Testis (tissue), 3 donors: ENCODE data around the gene CTPS1. TPM values are rescaled to one million over a fixed set of nuclear protein-coding genes. Genes with fewer than 3 reads are reported as not detected.

Source experiments
- DNase-seq: peaks from one replicate; pipeline ENCODE4 v3.0.0-alpha.2; 2019
- H3K27ac ChIP-seq, 2 donors: fragments of 200-600 bp; sonication (generic); one replicate each; pipeline ENCODE4 v1.5.1; 2019
- H3K27me3 ChIP-seq: fragments of 200-600 bp; sonication (generic); one replicate; pipeline ENCODE4 v1.5.1; 2019
- H3K36me3 ChIP-seq: fragments of 200-600 bp; sonication (generic); one replicate; pipeline ENCODE4 v1.5.1; 2017; ENCODE audit warnings: low read depth; ENCODE audit errors: missing control alignments
- H3K4me1 ChIP-seq: fragments of 200-600 bp; sonication (generic); one replicate; pipeline ENCODE4 v1.5.1; 2019
- H3K4me3 ChIP-seq, 2 donors: fragments of 200-600 bp; sonication (generic); one replicate each; pipeline ENCODE4 v1.5.1; 2017 to 2019
- H3K9me3 ChIP-seq: fragments of 200-600 bp; sonication (generic); one replicate; pipeline ENCODE4 v1.5.1; 2017
- CTCF ChIP-seq, 3 experiments: fragments of 450-650 bp in 2 of 3; fragments of 200-600 bp in 1 of 3; sonication (generic) in 1 of 3; IDR thresholded peaks; one replicate each; pipeline ENCODE4 v1.5.1; 2016 to 2019; ENCODE audit warnings: antibody characterized with exemption in 3 of 3, mild to moderate bottlenecking in 2 of 3, moderate library complexity in 1 of 3
- POLR2A ChIP-seq: fragments of 450-650 bp; IDR thresholded peaks from one replicate; pipeline ENCODE4 v1.6.1; 2017; ENCODE audit warnings: antibody characterized with exemption, mild to moderate bottlenecking, moderate library complexity
- WGBS, 2 donors: methylation state at CpG; one replicate each; pipeline ENCODE4 v1.1.5; 2018; 5-methylcytosine and 5-hydroxymethylcytosine counted together
- intact Hi-C: fragments of 100-400 bp; cut with DNase I; formaldehyde crosslinking; loops from one replicate; pipeline ENCODE4 v1.15.1; 2023; ENCODE audit warnings: low total_unique reads
- polyA plus RNA-seq: library from polyadenylated mRNA; stranded (reverse); fragments of 350-450 nt; fragmentation: Illumina TruSeq; extraction: RNeasy Lipid Tissue Mini Kit (QIAGEN cat#74804); gene quantifications from one replicate; pipeline ENCODE4 v1.2.3, GENCODE V29; 2014; ENCODE audit warnings: low read depth, low replicate concordance; ENCODE audit not compliant: insufficient read depth
- total RNA-seq, 2 donors: library from RNA; depleted of rRNA; stranded (reverse); fragments of >200 nt; gene quantifications; one replicate each; pipeline ENCODE4 v1.2.3, GENCODE V29; 2016

CTPS1 gene
- total and polyA plus RNA-seq, 3 donors from 2014 or later: 41.2 to 66.1 (median 55.9) TPM

- intact Hi-C loops: loop anchor here (5.0 to 10.0 kb wide), 2 partner anchors 106 to 178 kb away; no protein-coding TSS in a partner anchor
- Histone ChIP-seq H3K4me3 (no peak overlapping the region), H3K36me3 (no peaks in the 10 kb centered on the region), H3K9me3 (no peaks in the 10 kb centered on the region), H3K27ac (no peak overlapping the region), H3K27me3 (no peaks in the 10 kb centered on the region), H3K4me1 (no peaks in the 10 kb centered on the region)
- no peak for TF ChIP-seq POLR2A
- TF ChIP-seq CTCF (IDR thresholded peaks at IDR 0.05): peak in 1 of 3 experiments; percentile 15
- no peak for DNase-seq
- 59 to 62% methylated on average over 6 of the region's 6 CpGs for WGBS, 2 donors
Measured at GRCh38 chr1:40952744-40953315, 26.7 kb upstream of the CTPS1 start.

GRCh38 chr1:40954626-40955025, 24.9 kb upstream of the CTPS1 start:
- DNase-seq: no peak
- WGBS, 2 donors: 70 to 77% methylated on average over 8 to 9 of the region's 9 CpGs
- intact Hi-C loops: loop anchor here (5.0 to 10.0 kb wide), 2 partner anchors 107 to 180 kb away; no protein-coding TSS in a partner anchor

GRCh38 chr1:40955266-40955665, 24.2 kb upstream of the CTPS1 start:
- Histone ChIP-seq H3K36me3 (no peaks in the 10 kb centered on the region), H3K4me3 (no peak overlapping the region), H3K27me3 (no peaks in the 10 kb centered on the region), H3K9me3 (no peaks in the 10 kb centered on the region), H3K4me1 (no peaks in the 10 kb centered on the region), H3K27ac (no peak overlapping the region)
- 86 to 95% methylated on average over 5 of the region's 5 CpGs for whole genome bisulfite sequencing, 2 donors
- no peak for TF ChIP-seq CTCF (IDR thresholded peaks at IDR 0.05)
- TF ChIP-seq POLR2A: no peak
- DNase-seq: no peak
- intact Hi-C loops: loop anchor here (10.0 kb wide), 1 partner anchor 180 kb away; no protein-coding TSS in a partner anchor

More at GRCh38 chr1:40954626-40955025, 24.9 kb upstream of the CTPS1 start:
- Histone ChIP-seq H3K36me3 (no peaks in the 10 kb centered on the region), H3K27me3 (no peaks in the 10 kb centered on the region), H3K4me1 (no peaks in the 10 kb centered on the region), H3K27ac (no peak overlapping the region), H3K9me3 (no peaks in the 10 kb centered on the region), H3K4me3 (no peak overlapping the region)
- TF ChIP-seq CTCF (IDR thresholded peaks at IDR 0.05) (no peak), POLR2A (no peak)

- 77% methylated on average over 1 of the region's 1 CpG for WGBS, 2 donors
- TF ChIP-seq CTCF (IDR thresholded peaks at IDR 0.05) (no peak), POLR2A (no peak)
Measured at GRCh38 chr1:40956407-40956806, 23.1 kb upstream of the CTPS1 start.

GRCh38 chr1:40958210-40958609, 21.3 kb upstream of the CTPS1 start:
- Histone ChIP-seq H3K36me3 (no peaks in the 10 kb centered on the region), H3K9me3 (no peaks in the 10 kb centered on the region), H3K4me1 (no peaks in the 10 kb centered on the region), H3K27ac (no peak overlapping the region), H3K4me3 (no peak overlapping the region), H3K27me3 (no peaks in the 10 kb centered on the region)
- intact Hi-C loops: loop anchor here (10.0 kb wide), 1 partner anchor 183 kb away; no protein-coding TSS in a partner anchor
- TF ChIP-seq POLR2A (no peak), CTCF (IDR thresholded peaks at IDR 0.05) (no peak)
- no peak for DNase-seq

More at GRCh38 chr1:40956407-40956806, 23.1 kb upstream of the CTPS1 start:
- no peak for DNase-seq
- Histone ChIP-seq H3K27ac (no peak overlapping the region), H3K4me3 (no peak overlapping the region), H3K4me1 (no peaks in the 10 kb centered on the region), H3K27me3 (no peaks in the 10 kb centered on the region), H3K9me3 (no peaks in the 10 kb centered on the region), H3K36me3 (no peaks in the 10 kb centered on the region)
- intact Hi-C loops: loop anchor here (10.0 kb wide), 1 partner anchor 182 kb away; no protein-coding TSS in a partner anchor
